T-helper 2 cell treated with Interferon-gamma antibody and Interleukin-4, amounts not matched to agents 5 μg/mL and 100 μg/mL, for 36 hours (primary cell): ENCODE data around the gene CNGA3.

Experiments used
- DNase-seq: peaks from one replicate; pipeline ENCODE4 v3.0.0; 2021; ENCODE audit warnings: low spot score
- H3K27ac Mint-ChIP-seq: one replicate; pipeline ENCODE4 v1.8.0; 2021; ENCODE audit warnings: mild to moderate bottlenecking, mixed read lengths
- H3K27me3 Mint-ChIP-seq: one replicate; pipeline ENCODE4 v1.8.0; 2021; ENCODE audit warnings: low read depth, mixed read lengths
- H3K36me3 Mint-ChIP-seq: one replicate; pipeline ENCODE4 v1.8.0; 2021; ENCODE audit warnings: low read depth, mixed read lengths
- H3K4me1 Mint-ChIP-seq: one replicate; pipeline ENCODE4 v1.8.0; 2021; ENCODE audit warnings: low read depth, mixed read lengths
- H3K4me3 Mint-ChIP-seq: one replicate; pipeline ENCODE4 v1.8.0; 2022; ENCODE audit warnings: mild to moderate bottlenecking, moderate library complexity, mixed read lengths
- H3K9me3 Mint-ChIP-seq: one replicate; pipeline ENCODE4 v1.8.0; 2021; ENCODE audit warnings: mixed read lengths

CNGA3 gene

DNA sequence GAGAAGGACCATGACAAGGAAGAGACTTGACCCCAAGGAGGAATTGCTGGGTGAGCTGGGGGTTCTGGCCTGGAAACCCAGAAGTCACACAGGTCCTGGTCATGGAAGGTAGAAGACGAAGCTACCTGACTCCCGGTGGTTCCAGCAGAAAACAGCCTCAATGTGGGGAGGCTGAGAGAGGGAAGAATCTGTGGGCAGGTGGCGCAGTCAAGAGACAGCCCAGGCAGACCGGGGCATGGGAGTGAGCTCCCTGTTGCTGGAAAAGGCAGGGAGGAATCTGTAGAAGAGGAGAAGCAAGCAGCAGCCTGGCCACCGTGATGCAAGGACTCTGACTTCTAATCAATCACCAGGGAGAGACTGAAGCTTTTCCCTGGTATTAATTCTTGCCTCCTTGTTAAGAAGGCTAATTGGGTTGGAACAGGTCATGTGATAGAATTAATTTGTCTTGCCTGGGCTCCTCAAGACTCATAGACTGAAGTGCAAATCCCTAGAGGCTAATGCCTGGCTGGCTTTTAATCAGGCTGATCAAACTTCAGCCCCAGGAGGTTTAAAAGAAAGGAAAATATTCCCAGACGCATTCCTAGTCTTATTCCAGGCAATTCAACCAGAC, 30.1 kb downstream of the CNGA3 start:
- no peaks in the 10 kb centered on the region for H3K9me3 Mint-ChIP-seq
- H3K27me3 Mint-ChIP-seq, result peaks cover 13% of the 10 kb centered on the region
- no peaks in the 10 kb centered on the region for H3K36me3 Mint-ChIP-seq
- no peak overlapping the region for H3K4me3 Mint-ChIP-seq
- H3K4me1 Mint-ChIP-seq, result no peaks in the 10 kb centered on the region
- DNase-seq, result no peak
- H3K27ac Mint-ChIP-seq, result no peak overlapping the region

DNA sequence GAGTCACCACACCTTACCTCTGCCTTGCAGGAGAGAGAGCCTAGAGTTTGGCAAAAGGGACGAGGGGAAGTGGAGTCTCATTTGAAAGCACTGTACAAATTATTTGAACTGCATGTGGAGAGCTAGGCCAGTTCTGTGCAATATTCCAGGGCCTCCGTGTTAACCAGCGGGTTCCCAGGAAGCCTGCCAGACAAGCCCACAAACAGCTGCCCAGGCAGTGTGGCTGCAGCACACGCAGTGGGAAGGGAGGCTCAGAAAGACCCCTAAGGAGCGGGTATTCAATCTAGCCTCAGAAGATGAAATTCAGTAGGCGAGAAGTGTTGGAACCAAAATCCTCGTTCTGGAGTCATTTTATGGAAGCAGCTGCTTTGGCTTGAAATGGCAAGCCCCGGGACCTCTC, 30.7 kb downstream of the CNGA3 start:
- DNase-seq, result no peak
- Mint-ChIP-seq H3K9me3 (no peaks in the 10 kb centered on the region), H3K27ac (no peak overlapping the region), H3K4me3 (no peak overlapping the region), H3K4me1 (no peaks in the 10 kb centered on the region), H3K27me3 (peaks cover 10% of the 10 kb centered on the region), H3K36me3 (no peaks in the 10 kb centered on the region)

DNA sequence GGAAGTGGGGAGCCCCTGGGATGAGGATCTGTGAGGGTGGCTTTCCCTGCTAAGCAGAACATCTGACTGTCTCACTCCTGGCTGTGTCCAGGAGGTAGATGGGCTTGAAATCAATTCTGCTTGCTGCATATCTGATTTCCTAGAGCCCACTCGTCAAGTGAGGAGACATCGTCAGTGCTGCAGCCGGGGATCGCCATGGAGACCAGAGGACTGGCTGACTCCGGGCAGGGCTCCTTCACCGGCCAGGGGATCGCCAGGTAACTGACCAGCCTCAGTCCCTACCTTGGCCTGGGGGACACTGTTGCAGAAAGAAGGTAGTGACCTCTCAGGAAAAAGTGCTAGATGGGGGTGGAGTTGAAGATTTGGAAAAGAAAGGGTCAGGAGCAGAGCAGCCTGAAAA, 31.3 kb downstream of the CNGA3 start:
- Mint-ChIP-seq H3K27me3 (peaks cover 10% of the 10 kb centered on the region), H3K27ac (no peak overlapping the region), H3K4me1 (no peaks in the 10 kb centered on the region), H3K9me3 (no peaks in the 10 kb centered on the region), H3K4me3 (no peak overlapping the region), H3K36me3 (no peaks in the 10 kb centered on the region)
- DNase-seq, result no peak

DNA sequence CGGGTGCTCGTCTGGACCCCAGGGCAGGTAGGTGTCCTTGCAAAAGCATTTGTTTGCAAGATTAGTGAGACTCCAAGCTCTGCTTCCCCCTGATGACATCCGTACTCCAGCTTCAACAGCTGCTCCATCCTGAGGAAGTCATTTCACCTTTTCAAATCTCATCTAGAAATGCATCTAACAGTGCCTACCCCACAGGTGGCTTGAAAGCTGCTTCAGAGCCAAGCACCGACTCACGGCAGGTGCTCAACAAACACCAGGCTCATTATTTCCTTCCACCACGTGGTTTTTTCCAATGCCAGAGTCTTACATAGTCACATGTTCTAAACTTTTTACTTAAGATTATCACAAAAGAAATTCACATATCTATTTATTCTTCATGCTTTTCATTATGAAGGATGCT, 31.9 kb downstream of the CNGA3 start:
- Mint-ChIP-seq H3K4me1 (no peaks in the 10 kb centered on the region), H3K36me3 (no peaks in the 10 kb centered on the region), H3K27me3 (peaks cover 8% of the 10 kb centered on the region), H3K27ac (no peak overlapping the region), H3K9me3 (no peaks in the 10 kb centered on the region), H3K4me3 (no peak overlapping the region)
- no peak for DNase-seq

DNA sequence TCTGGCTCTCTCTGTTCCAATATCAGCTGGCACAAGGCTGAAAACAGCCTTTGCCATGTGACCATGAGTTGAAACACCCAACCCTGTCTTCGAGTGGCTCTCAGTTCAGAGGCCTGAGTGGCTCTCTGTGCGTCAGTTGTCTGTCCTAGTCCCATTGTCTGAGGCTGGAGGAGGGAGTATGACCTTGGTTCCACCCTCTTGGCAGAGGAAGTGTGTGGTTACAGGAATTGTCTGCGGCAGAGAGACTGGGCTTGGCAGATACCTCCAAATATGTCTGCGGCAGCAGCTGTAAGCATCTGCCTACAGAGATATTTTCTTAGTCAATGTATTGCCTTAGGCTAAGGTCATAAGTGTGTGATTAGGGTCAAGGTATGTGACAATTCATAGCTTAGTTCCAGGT, 32.6 kb downstream of the CNGA3 start:
- no peak for DNase-seq
- H3K4me3 Mint-ChIP-seq, result no peak overlapping the region
- H3K27ac Mint-ChIP-seq, result no peak overlapping the region
- H3K4me1 Mint-ChIP-seq, result no peaks in the 10 kb centered on the region
- no peaks in the 10 kb centered on the region for H3K9me3 Mint-ChIP-seq
- H3K27me3 Mint-ChIP-seq, result peaks cover 6% of the 10 kb centered on the region
- no peaks in the 10 kb centered on the region for H3K36me3 Mint-ChIP-seq

DNA sequence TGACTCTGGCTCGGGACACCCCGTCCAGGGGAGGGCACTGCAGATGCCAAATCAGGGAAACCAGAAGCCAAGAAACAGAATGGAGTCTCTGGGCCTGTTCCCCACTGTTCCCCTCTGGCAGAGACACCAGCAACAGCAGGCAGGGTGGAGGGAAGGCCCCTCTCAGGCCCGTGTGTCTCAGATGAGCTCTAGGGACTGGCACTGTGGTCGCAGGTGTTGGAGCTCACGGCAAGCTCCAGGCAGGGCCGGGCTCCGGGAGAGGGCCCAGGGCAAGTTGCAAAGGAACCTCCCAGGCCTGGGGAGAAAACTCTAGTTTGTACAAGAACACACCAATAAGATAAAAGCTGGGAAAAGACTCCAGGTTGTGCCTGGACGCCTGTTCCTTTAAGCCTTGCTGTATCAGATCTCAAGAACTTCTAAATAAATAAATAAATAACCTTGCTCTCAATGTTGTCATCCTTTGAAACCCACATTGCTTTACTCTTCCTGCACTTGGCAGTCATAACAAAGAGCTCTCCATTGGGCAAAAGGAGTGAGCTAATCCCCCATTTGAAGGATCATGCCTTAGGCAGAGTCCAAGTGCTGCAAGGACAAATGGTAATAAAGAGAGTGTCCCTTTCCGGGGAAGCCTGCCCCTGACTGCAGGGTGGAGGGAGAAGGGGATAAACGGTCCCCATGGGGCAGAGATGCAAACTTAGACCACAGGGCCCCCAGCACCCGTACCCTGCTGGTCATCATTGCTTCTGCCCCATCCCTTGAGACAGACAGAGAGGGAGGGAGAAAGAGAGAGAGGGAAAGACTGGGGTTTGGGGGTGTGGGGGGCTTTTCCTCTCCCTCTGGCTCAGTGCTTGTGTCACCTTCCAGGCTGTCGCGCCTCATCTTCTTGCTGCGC, 33.3 kb downstream of the CNGA3 start:
- no peaks in the 10 kb centered on the region for H3K36me3 Mint-ChIP-seq

DNA sequence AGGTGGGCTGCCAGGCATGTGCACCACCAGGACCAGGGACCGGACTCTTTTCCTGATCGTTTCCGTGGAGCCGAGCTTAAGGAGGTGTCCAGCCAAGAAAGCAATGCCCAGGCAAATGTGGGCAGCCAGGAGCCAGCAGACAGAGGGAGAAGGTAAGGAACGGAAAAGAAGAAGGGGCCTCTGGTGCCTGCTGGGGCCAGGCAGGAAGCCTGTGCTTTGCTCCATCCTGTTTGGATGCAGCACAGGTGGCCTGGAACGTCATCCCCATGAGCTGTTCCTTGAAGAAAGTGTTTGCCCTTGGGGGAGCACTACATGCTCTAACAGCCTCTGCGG, 33.9 kb downstream of the CNGA3 start:
- DNase-seq, result no peak
- Mint-ChIP-seq H3K36me3 (no peaks in the 10 kb centered on the region), H3K4me1 (peaks cover 2% of the 10 kb centered on the region), H3K9me3 (no peaks in the 10 kb centered on the region), H3K27me3 (peaks cover 5% of the 10 kb centered on the region), H3K27ac (no peak overlapping the region), H3K4me3 (no peak overlapping the region)

More for the DNA sequence above, 33.3 kb downstream of the CNGA3 start:
- no peak overlapping the region for H3K4me3 Mint-ChIP-seq
- peaks cover 2% of the 10 kb centered on the region for H3K27me3 Mint-ChIP-seq
- H3K9me3 Mint-ChIP-seq, result no peaks in the 10 kb centered on the region
- no peak for DNase-seq
- H3K4me1 Mint-ChIP-seq, result no peaks in the 10 kb centered on the region
- no peak overlapping the region for H3K27ac Mint-ChIP-seq

DNA sequence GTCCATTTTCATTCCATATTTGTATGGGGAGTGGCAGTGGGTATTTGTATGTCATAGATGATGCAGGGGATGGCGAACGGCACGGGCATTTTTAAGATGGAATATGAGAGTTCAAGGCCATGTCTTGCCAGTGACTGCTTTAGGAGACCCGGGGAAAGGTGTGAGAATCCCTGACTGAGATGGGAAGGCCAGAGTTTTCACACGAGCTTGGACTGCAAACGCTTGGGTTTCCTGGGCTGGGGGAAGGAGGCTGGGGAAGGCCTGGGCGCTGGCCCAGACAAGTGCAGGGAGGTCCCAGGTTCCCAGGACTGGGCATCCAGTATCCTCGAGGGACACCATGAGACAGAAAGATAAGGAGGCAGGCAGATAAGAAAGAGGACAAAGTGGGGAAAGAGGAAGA, 35.2 kb downstream of the CNGA3 start:
- Mint-ChIP-seq H3K36me3 (no peaks in the 10 kb centered on the region), H3K4me3 (no peak overlapping the region), H3K27me3 (peaks cover 5% of the 10 kb centered on the region), H3K4me1 (peaks cover 2% of the 10 kb centered on the region), H3K9me3 (no peaks in the 10 kb centered on the region), H3K27ac (no peak overlapping the region)
- DNase-seq, result no peak

DNA sequence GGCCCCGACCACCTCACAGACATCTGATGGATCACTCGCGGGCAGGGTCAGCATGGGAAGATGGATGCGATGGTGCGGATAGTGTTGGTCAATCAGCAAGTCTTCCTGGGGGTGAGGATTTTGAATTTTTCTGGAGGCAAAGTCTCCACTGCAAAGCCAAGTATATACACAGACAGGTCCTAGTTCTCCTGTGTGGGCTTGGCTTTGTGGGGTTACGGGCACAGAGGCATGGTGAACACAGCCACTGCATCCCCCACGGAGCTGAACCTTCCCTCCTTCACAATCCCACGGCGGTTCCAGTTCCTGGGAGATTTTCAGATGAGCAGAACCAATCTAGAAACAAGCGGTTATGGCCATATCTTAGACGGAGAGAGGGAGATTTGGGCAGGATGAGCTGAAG, 35.8 kb downstream of the CNGA3 start:
- peaks cover 5% of the 10 kb centered on the region for H3K27me3 Mint-ChIP-seq
- H3K27ac Mint-ChIP-seq, result no peak overlapping the region
- peaks cover 2% of the 10 kb centered on the region for H3K4me1 Mint-ChIP-seq
- no peaks in the 10 kb centered on the region for H3K36me3 Mint-ChIP-seq
- H3K9me3 Mint-ChIP-seq, result no peaks in the 10 kb centered on the region
- DNase-seq, result no peak
- H3K4me3 Mint-ChIP-seq, result no peak overlapping the region

DNA sequence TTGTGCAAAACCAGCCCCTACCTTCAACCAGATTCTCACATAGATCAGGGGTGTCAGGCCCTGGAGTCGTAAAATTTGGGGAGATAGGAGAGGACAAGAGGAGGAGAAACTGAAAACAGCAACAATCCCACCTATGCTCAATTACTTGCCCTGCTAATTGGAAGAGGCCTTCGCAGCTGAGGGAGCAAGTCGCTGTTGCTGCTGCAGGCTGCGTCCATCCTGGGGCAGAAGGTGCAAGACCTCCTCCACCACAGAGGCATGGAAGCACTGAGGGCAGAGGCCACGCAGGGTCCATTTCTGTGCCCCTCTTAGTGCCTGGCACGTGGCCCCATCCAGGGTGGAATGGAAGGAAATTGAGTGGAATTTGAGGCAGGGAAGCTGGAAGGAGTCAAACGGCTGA, 36.5 kb downstream of the CNGA3 start:
- no peaks in the 10 kb centered on the region for H3K36me3 Mint-ChIP-seq
- no peaks in the 10 kb centered on the region for H3K9me3 Mint-ChIP-seq
- peaks cover 2% of the 10 kb centered on the region for H3K4me1 Mint-ChIP-seq
- H3K27ac Mint-ChIP-seq, result no peak overlapping the region
- no peak for DNase-seq
- peaks cover 5% of the 10 kb centered on the region for H3K27me3 Mint-ChIP-seq
- H3K4me3 Mint-ChIP-seq, result no peak overlapping the region

DNA sequence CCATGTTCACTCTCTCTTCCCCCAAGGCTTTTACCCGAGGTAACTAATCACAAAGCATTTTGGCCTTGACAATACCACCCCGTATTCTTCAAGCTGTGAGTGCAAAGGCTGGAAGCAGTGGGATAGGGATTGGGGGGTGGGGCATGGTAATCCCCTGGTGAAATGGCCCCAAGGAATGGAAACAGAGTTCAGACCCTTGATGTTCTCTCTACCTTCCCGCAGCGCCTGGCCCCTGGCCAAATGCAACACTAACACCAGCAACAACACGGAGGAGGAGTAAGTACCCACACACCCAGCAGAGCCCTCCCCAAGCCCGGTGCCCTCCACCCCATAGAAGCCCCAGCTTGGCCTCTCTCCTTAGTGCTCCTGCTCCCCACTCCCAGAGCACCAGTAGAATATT, 36.9 kb downstream of the CNGA3 start:
- DNase-seq, result no peak
- H3K4me1 Mint-ChIP-seq, result peaks cover 2% of the 10 kb centered on the region
- peaks cover 5% of the 10 kb centered on the region for H3K27me3 Mint-ChIP-seq
- H3K9me3 Mint-ChIP-seq, result no peaks in the 10 kb centered on the region
- no peak overlapping the region for H3K27ac Mint-ChIP-seq
- H3K4me3 Mint-ChIP-seq, result no peak overlapping the region
- no peaks in the 10 kb centered on the region for H3K36me3 Mint-ChIP-seq

DNA sequence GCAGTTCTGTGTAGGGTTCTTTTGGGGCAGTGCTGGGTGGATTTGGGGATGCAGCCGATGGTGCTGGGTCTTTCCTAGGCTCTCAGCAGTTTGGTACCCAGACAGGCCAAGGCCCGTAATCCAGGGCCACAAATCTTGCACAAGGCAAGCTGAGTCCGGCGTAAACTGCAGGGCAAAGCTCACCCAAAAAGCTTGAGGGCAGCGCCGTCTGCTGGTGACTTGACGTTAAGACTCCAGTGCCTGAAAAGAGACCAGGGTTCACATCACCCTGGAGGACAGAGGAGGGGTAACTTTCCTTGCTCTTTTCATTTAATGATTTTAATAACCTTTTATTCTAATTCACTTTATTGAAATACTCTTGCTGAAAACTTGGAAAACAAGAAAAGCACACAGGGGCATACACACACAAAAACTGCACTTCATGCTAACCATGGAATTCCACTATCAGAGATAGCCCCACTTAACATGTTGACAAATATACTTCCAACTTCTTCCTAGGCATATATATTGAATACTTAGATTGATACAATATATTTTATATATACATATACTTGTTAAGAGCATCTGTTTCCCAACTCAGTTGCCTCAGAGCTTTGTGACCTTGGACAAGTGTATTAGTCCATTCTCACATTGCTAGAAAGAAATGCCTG, 38.9 kb downstream of the CNGA3 start:
- H3K27me3 Mint-ChIP-seq, result peaks cover 5% of the 10 kb centered on the region
- no peaks in the 10 kb centered on the region for H3K9me3 Mint-ChIP-seq
- peaks cover 2% of the 10 kb centered on the region for H3K4me1 Mint-ChIP-seq
- peak; percentile 55 for DNase-seq
- no peak overlapping the region for H3K27ac Mint-ChIP-seq
- no peak overlapping the region for H3K4me3 Mint-ChIP-seq
- no peaks in the 10 kb centered on the region for H3K36me3 Mint-ChIP-seq

DNA sequence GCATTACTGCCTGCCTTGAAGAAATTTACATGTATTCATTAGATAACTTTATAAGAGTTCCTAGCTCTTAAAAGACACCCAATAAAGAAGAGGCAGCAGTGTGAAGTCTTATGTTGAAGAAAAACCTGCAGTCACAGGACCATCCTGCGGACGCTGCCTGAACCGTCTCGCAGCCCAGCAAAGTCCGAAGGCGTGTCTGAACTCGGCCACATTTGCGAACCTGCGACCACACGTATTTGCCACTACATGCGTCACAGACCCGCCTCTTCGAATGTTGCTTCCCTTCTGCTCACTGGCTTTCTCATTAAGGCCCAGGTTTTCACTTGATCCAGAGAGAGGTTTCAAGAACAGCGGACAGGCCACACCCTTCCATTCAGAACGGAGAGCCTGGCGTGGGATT, 41.2 kb downstream of the CNGA3 start:
- no peaks in the 10 kb centered on the region for H3K36me3 Mint-ChIP-seq
- H3K4me3 Mint-ChIP-seq, result no peak overlapping the region
- H3K27me3 Mint-ChIP-seq, result peaks cover 5% of the 10 kb centered on the region
- peaks cover 2% of the 10 kb centered on the region for H3K4me1 Mint-ChIP-seq
- no peak overlapping the region for H3K27ac Mint-ChIP-seq
- no peak for DNase-seq
- H3K9me3 Mint-ChIP-seq, result no peaks in the 10 kb centered on the region

DNA sequence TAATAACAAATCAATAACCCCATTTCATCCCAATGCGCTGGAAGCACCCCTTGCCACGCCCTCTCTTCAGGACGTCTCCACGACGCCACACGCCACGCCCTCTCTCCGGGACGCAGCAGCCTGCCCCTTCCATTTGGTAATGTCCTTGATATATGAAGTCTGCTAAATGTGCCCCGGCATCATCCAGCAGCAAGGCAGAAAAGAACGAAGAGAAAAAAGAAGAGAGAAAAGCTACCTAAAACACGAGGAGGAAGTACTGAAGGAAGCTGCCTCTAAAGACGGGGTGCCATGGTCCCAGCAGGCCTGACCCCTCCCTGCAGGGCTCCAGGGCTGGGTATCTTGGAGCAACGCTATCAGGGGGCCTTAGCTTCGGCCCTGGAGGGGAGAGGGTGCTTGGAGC, 41.8 kb downstream of the CNGA3 start:
- Mint-ChIP-seq H3K27me3 (peaks cover 5% of the 10 kb centered on the region), H3K36me3 (no peaks in the 10 kb centered on the region), H3K4me3 (no peak overlapping the region), H3K27ac (no peak overlapping the region), H3K9me3 (no peaks in the 10 kb centered on the region), H3K4me1 (peaks cover 2% of the 10 kb centered on the region)
- DNase-seq, result no peak
